OCI-LY3 (cell line): ENCODE data around the gene FIG4.

ENCODE experiments used
- H2AFZ ChIP-seq: fragments of 200-600, 300-600 bp; shearing (Covaris generic); 2 replicates; pipeline ENCODE4 v1.6.0; 2014; ENCODE audit warnings: antibody characterized with exemption, low read depth, low read length
- H3K27ac ChIP-seq: fragments of 200-600, 300-600 bp; sonication (generic); 2 replicates; pipeline ENCODE4 v1.5.1; 2014; ENCODE audit warnings: mild to moderate bottlenecking, low read length, moderate library complexity, mixed read lengths
- H3K27me3 ChIP-seq: fragments of 200-600, 300-600 bp; sonication (generic); 2 replicates; pipeline ENCODE4 v1.6.1; 2014; ENCODE audit warnings: low read depth, low read length, mixed read lengths
- H3K36me3 ChIP-seq: fragments of 200-600, 300-600 bp; sonication (generic); replicated peaks from 2 replicates; pipeline ENCODE3; 2014; ENCODE audit warnings: low read depth, low read length, mixed read lengths
- H3K4me1 ChIP-seq: fragments of 300-600, 200-600 bp; sonication (generic); 2 replicates; pipeline ENCODE4 v1.6.1; 2014; ENCODE audit warnings: low read length, mixed read lengths
- H3K4me2 ChIP-seq: fragments of 200-600, 300-600 bp; sonication (generic); 2 replicates; pipeline ENCODE4 v1.6.1; 2014; ENCODE audit warnings: low read length, mixed read lengths
- H3K4me3 ChIP-seq: fragments of 300-600, 200-600 bp; sonication (generic); 2 replicates; pipeline ENCODE4 v1.5.1; 2014; ENCODE audit warnings: antibody characterized with exemption, mild to moderate bottlenecking, low read length, moderate library complexity
- H3K79me2 ChIP-seq: fragments of 300-600, 200-600 bp; shearing (Covaris generic); 2 replicates; pipeline ENCODE4 v1.6.1; 2014; ENCODE audit warnings: mild to moderate bottlenecking, low read length, mixed read lengths
- H3K9ac ChIP-seq: fragments of 300-600, 200-600 bp; shearing (Covaris generic); 2 replicates; pipeline ENCODE4 v1.6.0; 2014; ENCODE audit warnings: mild to moderate bottlenecking, low read length, moderate library complexity
- H3K9me3 ChIP-seq: fragments of 200-600, 300-600 bp; shearing (Covaris generic); 2 replicates; pipeline ENCODE4 v1.6.1; 2014; ENCODE audit warnings: low read length, mixed read lengths; ENCODE audit not compliant: insufficient read depth
- H4K20me1 ChIP-seq: fragments of 200-600, 300-600 bp; sonication (generic); 2 replicates; pipeline ENCODE4 v1.6.1; 2016; ENCODE audit warnings: low read length, mixed read lengths; ENCODE audit not compliant: insufficient read depth
- CTCF ChIP-seq: fragments of 200-600, 300-600 bp; sonication (generic); IDR thresholded peaks from 2 replicates; pipeline ENCODE4 v1.5.1; 2014; ENCODE audit warnings: antibody characterized with exemption, low read length, low read depth
- EZH2phosphoT487 ChIP-seq: fragments of 200-600 bp; shearing (Covaris generic); IDR thresholded peaks from 2 replicates; pipeline ENCODE4 v1.6.1; 2018; ENCODE audit warnings: antibody characterized with exemption, mixed run types, low read depth

The FIG4 gene

GRCh38 chr6:109861946-109862345 lies 170.8 kb downstream of the FIG4 start:
- Histone ChIP-seq H2AFZ (no peak overlapping the region), H3K4me1 (no peaks in the 10 kb centered on the region), H3K4me3 (no peak overlapping the region), H3K4me2 (no peak overlapping the region), H3K79me2 (no peaks in the 10 kb centered on the region), H4K20me1 (no peaks in the 10 kb centered on the region), H3K9me3 (no peaks in the 10 kb centered on the region), H3K27me3 (no peaks in the 10 kb centered on the region), H3K9ac (no peak overlapping the region), H3K27ac (no peak overlapping the region), H3K36me3 (no peaks in the 10 kb centered on the region)
- no peak for TF ChIP-seq EZH2phosphoT487
- TF ChIP-seq CTCF, result no peak

GRCh38 chr6:109864050-109864449 lies 173.0 kb downstream of the FIG4 start:
- no peaks in the 10 kb centered on the region for H3K36me3 ChIP-seq
- H4K20me1 ChIP-seq, result no peaks in the 10 kb centered on the region
- no peak overlapping the region for H3K27ac ChIP-seq
- TF ChIP-seq EZH2phosphoT487, result no peak
- no peak for TF ChIP-seq CTCF
- H3K4me3 ChIP-seq, result no peak overlapping the region
- H3K9ac ChIP-seq, result no peak overlapping the region
- no peak overlapping the region for H3K4me2 ChIP-seq
- no peak overlapping the region for H2AFZ ChIP-seq
- H3K27me3 ChIP-seq, result no peaks in the 10 kb centered on the region
- no peaks in the 10 kb centered on the region for H3K79me2 ChIP-seq
- H3K9me3 ChIP-seq, result no peaks in the 10 kb centered on the region
- no peaks in the 10 kb centered on the region for H3K4me1 ChIP-seq

- Histone ChIP-seq H3K4me1 (no peaks in the 10 kb centered on the region), H3K4me2 (no peak overlapping the region), H3K27ac (no peak overlapping the region), H3K4me3 (no peak overlapping the region), H4K20me1 (no peaks in the 10 kb centered on the region), H3K27me3 (no peaks in the 10 kb centered on the region), H3K9ac (no peak overlapping the region), H2AFZ (no peak overlapping the region), H3K79me2 (no peaks in the 10 kb centered on the region), H3K9me3 (no peaks in the 10 kb centered on the region), H3K36me3 (no peaks in the 10 kb centered on the region)
- TF ChIP-seq EZH2phosphoT487 (no peak), CTCF (no peak)
These were observed 174.9 kb downstream of the FIG4 start for GRCh38 chr6:109865968-109866367.

GRCh38 chr6:109867009-109867969 lies 176.2 kb downstream of the FIG4 start:
- Histone ChIP-seq H3K9me3 (no peaks in the 10 kb centered on the region), H3K4me2 (no peak overlapping the region), H2AFZ (no peak overlapping the region)

More at GRCh38 chr6:109867009-109867969, 176.2 kb downstream of the FIG4 start:
- Histone ChIP-seq H3K4me3 (no peak overlapping the region), H4K20me1 (no peaks in the 10 kb centered on the region), H3K79me2 (no peaks in the 10 kb centered on the region), H3K9ac (no peak overlapping the region), H3K4me1 (no peaks in the 10 kb centered on the region), H3K27ac (no peak overlapping the region), H3K36me3 (no peaks in the 10 kb centered on the region), H3K27me3 (no peaks in the 10 kb centered on the region)
- no peak for TF ChIP-seq CTCF
- no peak for TF ChIP-seq EZH2phosphoT487
